Skeletal muscle tissue (tissue), 5 donors: ENCODE data around the gene LONRF2. TPM values are rescaled to one million over a fixed set of nuclear protein-coding genes. Genes with fewer than 3 reads are reported as not detected.

ENCODE experiments used
- H3K27ac ChIP-seq: one replicate; pipeline ENCODE4 v1.7.0; 2013; ENCODE audit warnings: mild to moderate bottlenecking, low read depth, low read length, inconsistent platforms
- H3K27me3 ChIP-seq, 3 donors: one replicate each; pipeline ENCODE4 v1.7.0; 2013; ENCODE audit warnings: low read length in 3 of 3; ENCODE audit not compliant: control insufficient read depth in 3 of 3, insufficient read depth in 3 of 3
- H3K36me3 ChIP-seq, 3 donors: one replicate each; pipeline ENCODE4 v1.7.0; 2013; ENCODE audit warnings: low read length in 3 of 3; ENCODE audit not compliant: control insufficient read depth in 3 of 3, insufficient read depth in 3 of 3
- H3K4me1 ChIP-seq, 3 donors: one replicate each; pipeline ENCODE4 v1.7.0; 2013; ENCODE audit warnings: low read length in 3 of 3, mild to moderate bottlenecking in 3 of 3; ENCODE audit not compliant: control insufficient read depth in 3 of 3, insufficient read depth in 3 of 3
- H3K4me3 ChIP-seq, 3 donors: one replicate each; pipeline ENCODE4 v1.7.0; 2013; ENCODE audit warnings: low read length in 3 of 3
- H3K9ac ChIP-seq, 3 donors: one replicate each; pipeline ENCODE4 v1.7.0; 2013; ENCODE audit warnings: low read length in 3 of 3, mild to moderate bottlenecking in 3 of 3, moderate library complexity in 2 of 3, low read depth in 1 of 3
- H3K9me3 ChIP-seq, 3 donors: one replicate each; pipeline ENCODE4 v1.7.0; 2013; ENCODE audit warnings: low read length in 3 of 3; ENCODE audit not compliant: control insufficient read depth in 3 of 3
- small RNA-seq: library from RNA; depleted of rRNA; stranded (forward); fragments of <200 nt; gene quantifications from one replicate; pipeline ENCODE3, GENCODE V24; 2014
- total RNA-seq: library from RNA; depleted of rRNA; stranded (reverse); fragments of >200 nt; gene quantifications from one replicate; pipeline ENCODE4 v1.2.3, GENCODE V29; 2014
- donor health status: Osteomylitis.

Gene LONRF2
- total RNA-seq, 1 donor from 2014 or later, result 1.0 TPM

DNA sequence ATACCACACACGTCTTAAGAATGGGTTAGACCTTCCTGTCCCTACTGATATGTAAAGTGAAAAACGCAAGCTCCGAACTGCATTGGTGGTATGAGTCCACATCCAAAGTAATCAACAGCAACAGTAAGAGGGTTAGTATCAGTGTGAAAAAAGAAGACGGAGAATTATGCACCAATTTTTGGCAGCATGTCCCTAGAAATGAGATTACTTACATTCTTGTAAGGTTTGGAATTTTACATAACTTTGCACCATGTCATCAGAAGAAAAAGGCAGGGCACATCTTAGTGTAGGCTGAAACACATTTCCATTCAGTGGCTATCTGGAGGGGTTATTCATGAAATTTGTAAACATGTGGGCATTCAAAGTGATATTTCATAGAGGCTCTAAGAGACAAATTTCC lies 88.2 kb downstream of the LONRF2 start:
- Histone ChIP-seq H3K27me3 (peaks cover 0 to 4% (median 0%) of the 10 kb centered on the region in 3 donors), H3K4me1 (no peaks in the 10 kb centered on the region), H3K36me3 (no peaks in the 10 kb centered on the region), H3K9me3 (no peaks in the 10 kb centered on the region), H3K4me3 (no peak overlapping the region), H3K9ac (no peak overlapping the region), H3K27ac (no peak overlapping the region)

DNA sequence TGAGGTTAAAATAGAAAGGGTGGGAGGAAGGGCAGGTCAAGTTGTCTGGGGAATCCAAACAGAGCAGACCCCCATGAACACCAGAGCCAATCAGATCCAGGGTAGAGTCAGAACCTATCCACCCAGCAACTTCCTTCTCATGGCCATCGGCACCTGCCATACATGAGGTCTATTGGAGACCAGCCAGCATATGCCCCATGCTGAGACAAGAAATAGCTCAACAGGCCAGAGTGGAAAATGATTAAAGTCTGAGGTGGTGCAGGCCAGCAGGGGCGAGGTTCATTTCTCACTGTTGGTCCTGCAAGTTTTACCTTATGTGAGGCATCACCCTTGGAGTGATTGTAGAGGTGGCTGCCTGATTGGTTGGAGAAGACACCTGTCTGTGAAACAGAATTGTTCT lies 89.2 kb downstream of the LONRF2 start:
- no peaks in the 10 kb centered on the region for H3K36me3 ChIP-seq
- H3K9me3 ChIP-seq, result no peaks in the 10 kb centered on the region
- H3K9ac ChIP-seq, result no peak overlapping the region
- H3K4me1 ChIP-seq, result no peaks in the 10 kb centered on the region
- H3K27me3 ChIP-seq, result peaks cover 0 to 4% (median 0%) of the 10 kb centered on the region in 3 donors
- no peak overlapping the region for H3K4me3 ChIP-seq
- no peak overlapping the region for H3K27ac ChIP-seq

DNA sequence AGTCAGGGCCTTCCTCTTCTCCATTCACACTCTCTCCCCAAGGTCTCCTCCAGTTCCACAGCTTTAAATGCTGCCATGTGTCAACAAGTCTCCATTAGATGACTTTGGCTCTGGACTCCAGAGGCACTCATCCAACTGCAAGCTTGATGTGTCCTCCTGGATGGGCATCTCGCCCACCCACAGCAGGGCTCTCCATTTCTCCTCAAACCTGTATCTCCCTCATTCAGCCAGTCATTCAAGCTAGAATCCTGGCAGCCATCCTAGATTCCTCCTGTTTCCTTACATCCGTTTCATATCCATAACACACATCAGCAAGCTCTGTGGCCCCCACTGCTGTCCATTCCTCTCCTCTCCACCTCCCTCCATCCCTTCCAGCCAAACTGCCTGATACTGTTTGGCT lies 91.5 kb downstream of the LONRF2 start:
- Histone ChIP-seq H3K9me3 (no peaks in the 10 kb centered on the region), H3K27ac (no peak overlapping the region), H3K27me3 (peaks cover 0 to 4% (median 0%) of the 10 kb centered on the region in 3 donors), H3K4me3 (no peak overlapping the region), H3K36me3 (no peaks in the 10 kb centered on the region), H3K4me1 (no peaks in the 10 kb centered on the region), H3K9ac (no peak overlapping the region)

DNA sequence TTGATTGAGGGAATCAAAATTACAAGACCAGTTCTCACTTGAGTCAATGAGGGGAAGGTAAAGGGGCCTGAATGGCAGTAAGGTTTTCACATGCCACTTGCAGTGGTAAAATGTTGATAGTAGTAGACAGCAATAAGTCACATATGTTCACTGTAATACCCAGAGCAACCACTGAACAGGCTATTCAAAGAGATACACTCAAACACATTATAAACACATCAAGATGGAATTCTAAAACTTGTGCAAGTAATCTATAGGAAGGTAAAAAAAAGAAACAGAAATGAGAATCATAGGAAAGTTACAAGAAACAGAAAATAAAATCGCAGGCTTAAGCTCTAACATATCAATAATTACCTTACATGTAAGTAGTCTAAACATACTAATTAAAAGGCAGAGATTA lies 93.3 kb downstream of the LONRF2 start:
- no peaks in the 10 kb centered on the region for H3K9me3 ChIP-seq
- no peaks in the 10 kb centered on the region for H3K4me1 ChIP-seq
- no peak overlapping the region for H3K9ac ChIP-seq
- H3K27ac ChIP-seq, result no peak overlapping the region
- H3K36me3 ChIP-seq, result no peaks in the 10 kb centered on the region
- no peaks in the 10 kb centered on the region for H3K27me3 ChIP-seq
- no peak overlapping the region for H3K4me3 ChIP-seq

DNA sequence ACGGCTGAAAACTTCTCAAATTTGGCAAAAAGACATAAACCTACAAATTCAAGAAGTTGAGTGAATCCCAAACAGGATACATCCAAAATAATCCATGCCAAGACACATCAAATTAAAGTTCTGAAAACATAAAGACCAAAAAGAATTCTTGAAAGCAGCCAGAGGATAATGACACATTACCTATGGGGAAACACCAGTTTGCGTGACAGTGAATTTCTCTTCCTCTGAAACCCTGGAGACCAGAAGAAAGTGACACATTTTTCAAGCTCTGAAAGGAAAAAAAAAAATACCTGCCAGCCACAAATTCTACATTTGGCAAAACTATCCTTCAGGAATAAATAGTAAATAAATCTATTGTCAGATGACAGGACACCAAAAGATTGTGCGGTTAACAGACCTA lies 93.9 kb downstream of the LONRF2 start:
- no peak overlapping the region for H3K9ac ChIP-seq
- no peaks in the 10 kb centered on the region for H3K36me3 ChIP-seq
- H3K4me1 ChIP-seq, result no peaks in the 10 kb centered on the region
- H3K9me3 ChIP-seq, result no peaks in the 10 kb centered on the region
- H3K4me3 ChIP-seq, result no peak overlapping the region
- no peak overlapping the region for H3K27ac ChIP-seq
- H3K27me3 ChIP-seq, result peaks cover 0 to 3% (median 0%) of the 10 kb centered on the region in 3 donors

DNA sequence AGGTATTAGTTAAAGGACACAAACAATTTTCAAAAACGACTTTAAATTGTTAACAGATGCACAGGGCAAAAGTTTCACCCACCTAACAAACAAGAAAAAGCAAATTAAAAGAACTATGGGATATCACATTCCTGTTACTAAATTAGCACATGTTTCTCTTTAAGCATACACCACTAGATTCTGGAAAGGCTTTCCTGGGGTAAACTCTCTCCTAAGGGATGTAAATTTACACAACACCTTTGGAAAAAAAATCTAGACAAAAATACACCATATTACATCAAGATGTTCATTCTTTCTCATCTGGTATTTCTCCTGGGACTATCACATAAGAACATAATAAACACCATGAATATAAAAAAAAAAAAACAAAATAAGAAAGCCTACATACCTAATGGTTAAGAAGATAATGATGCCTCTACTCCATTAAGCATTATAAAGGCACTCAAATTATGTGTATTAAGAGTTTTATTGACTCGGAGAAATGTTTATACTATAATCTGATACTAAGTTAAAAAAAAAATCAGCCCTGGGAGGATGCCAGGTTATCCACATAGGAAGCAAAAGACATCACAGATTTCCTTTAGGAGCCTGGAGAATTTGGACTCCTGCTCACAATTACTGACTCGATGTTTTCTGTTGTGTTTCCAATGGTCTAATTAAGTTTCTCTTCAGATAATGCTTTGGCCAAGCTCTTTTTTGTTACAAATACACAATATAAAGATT lies 97.2 kb downstream of the LONRF2 start:
- H3K9me3 ChIP-seq, result no peaks in the 10 kb centered on the region

DNA sequence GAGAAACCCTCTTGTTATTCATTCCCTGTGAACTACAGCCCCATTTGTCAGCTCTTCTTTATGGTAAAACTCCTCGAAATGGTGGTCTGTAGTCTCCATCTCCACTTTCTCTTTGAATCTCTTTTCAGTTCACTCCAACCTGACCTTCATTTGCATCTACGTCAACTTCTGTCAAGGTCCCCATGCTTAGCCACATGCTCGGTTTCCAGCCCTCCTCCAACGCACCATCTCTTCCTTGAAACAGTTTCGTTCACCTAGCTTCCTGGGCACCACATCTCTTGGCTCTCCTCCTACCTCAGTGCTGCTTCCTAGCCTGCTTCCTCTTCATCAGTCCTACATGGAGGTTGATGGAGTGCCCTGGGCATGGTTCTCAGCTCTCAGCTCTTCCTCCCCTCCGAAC lies 98.8 kb downstream of the LONRF2 start:
- H3K4me3 ChIP-seq, result no peak overlapping the region
- H3K4me1 ChIP-seq, result no peaks in the 10 kb centered on the region
- peaks cover 0 to 3% (median 0%) of the 10 kb centered on the region in 3 donors for H3K27me3 ChIP-seq
- no peaks in the 10 kb centered on the region for H3K9me3 ChIP-seq
- H3K27ac ChIP-seq, result no peak overlapping the region
- no peaks in the 10 kb centered on the region for H3K36me3 ChIP-seq
- no peak overlapping the region for H3K9ac ChIP-seq

More for the DNA sequence above, 97.2 kb downstream of the LONRF2 start:
- Histone ChIP-seq H3K27me3 (peaks cover 0 to 3% (median 0%) of the 10 kb centered on the region in 3 donors), H3K9ac (no peak overlapping the region), H3K27ac (no peak overlapping the region), H3K4me1 (no peaks in the 10 kb centered on the region), H3K4me3 (no peak overlapping the region), H3K36me3 (no peaks in the 10 kb centered on the region)

Small RNAs within 50 kb of the gene (small RNA-seq; reads per million reads assigned to genes)
- not detected for gene AC012493.2

Other genes with a start within 250 kb of the LONRF2 start
- gene AFF3, start 179.9 kb downstream of the LONRF2 start, total RNA-seq, result 8.4 TPM
- gene CHST10, start 95.2 kb upstream of the LONRF2 start, total RNA-seq, result 12.5 TPM
- not detected for gene NMS, start 148.0 kb upstream of the LONRF2 start, total RNA-seq
- gene PDCL3, start 240.5 kb upstream of the LONRF2 start, total RNA-seq, result 15.7 TPM